Erythroblast (primary cell): ENCODE results near the gene WDR70.

Experiments used
- GATA1 ChIP-seq: IDR thresholded peaks from 2 replicates; pipeline ENCODE4 v1.6.1; 2011; ENCODE audit warnings: low read depth, mild to moderate bottlenecking, control low read depth, low read length, moderate library complexity
- POLR2A ChIP-seq: IDR thresholded peaks from 2 replicates; pipeline ENCODE4 v1.6.1; 2011; ENCODE audit warnings: mild to moderate bottlenecking, low read length

GRCh38 chr5:37757980-37758582 is 379.0 kb downstream of the WDR70 start:
- TF ChIP-seq POLR2A (no peak), GATA1 (no peak)
